ENCODE measurements around the gene DDX11.
"Not testable (repeated sequence)": the region's sequence is repeated elsewhere in the genome, so short reads cannot be mapped to it uniquely, and the experiment has no call there.

The DDX11 gene

DNA sequence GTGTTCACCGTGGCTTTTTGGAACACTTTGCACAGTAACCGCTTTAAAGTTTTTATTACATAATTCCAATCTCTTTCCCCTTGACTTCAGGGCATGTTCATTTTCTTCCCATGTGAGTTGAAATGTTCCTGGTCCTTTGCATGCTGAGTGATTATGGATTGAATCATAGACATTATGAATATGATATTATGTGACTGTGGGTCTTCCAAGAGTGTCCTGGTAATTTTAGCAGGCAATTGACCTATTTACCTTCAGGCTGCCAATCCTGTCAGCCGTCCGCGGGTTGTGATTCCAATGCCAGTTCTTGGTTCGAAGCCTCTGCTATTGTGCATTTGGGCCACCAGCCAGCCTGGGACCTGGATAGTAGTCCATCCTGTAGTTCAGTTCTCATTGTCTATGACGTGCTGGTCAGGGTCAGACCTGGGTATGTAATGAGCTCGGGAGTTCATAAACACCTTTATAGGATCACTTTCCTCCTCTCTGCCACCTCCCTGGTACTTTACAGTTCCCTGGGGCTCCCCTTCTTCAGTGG lies 32.6 kb upstream of the DDX11 start:
- Histone ChIP-seq H3K4me3 (ENCODE audit: low read length) (no peak overlapping the region), H3K9me2 (replicated peaks; ENCODE audit: control insufficient read depth, low read length) (no peaks in the 10 kb centered on the region), H4K20me1 (ENCODE audit: control insufficient read depth, insufficient read depth, low read depth, low read length) (no peaks in the 10 kb centered on the region), H3F3A (ENCODE audit: control insufficient read depth, insufficient read depth) (no peaks in the 10 kb centered on the region), H3K9me3 (ENCODE audit: control insufficient read depth, insufficient read depth, low read length) (no peaks in the 10 kb centered on the region), H3K27ac (ENCODE audit: low read depth, low read length) (no peak overlapping the region), H3K36me3 (ENCODE audit: control insufficient read depth, low read length) (no peaks in the 10 kb centered on the region), H3K79me2 (ENCODE audit: control insufficient read depth, low read length) (no peaks in the 10 kb centered on the region), H3K27me3 (ENCODE audit: control insufficient read depth, low read length) (peaks cover 4% of the 10 kb centered on the region; the same call in 1 of the 2 replicates), H3K4me1 (ENCODE audit: control insufficient read depth, low read length) (no peaks in the 10 kb centered on the region), H3K4me2 (ENCODE audit: low read length) (no peak overlapping the region)
- TF ChIP-seq, protein P1, sequence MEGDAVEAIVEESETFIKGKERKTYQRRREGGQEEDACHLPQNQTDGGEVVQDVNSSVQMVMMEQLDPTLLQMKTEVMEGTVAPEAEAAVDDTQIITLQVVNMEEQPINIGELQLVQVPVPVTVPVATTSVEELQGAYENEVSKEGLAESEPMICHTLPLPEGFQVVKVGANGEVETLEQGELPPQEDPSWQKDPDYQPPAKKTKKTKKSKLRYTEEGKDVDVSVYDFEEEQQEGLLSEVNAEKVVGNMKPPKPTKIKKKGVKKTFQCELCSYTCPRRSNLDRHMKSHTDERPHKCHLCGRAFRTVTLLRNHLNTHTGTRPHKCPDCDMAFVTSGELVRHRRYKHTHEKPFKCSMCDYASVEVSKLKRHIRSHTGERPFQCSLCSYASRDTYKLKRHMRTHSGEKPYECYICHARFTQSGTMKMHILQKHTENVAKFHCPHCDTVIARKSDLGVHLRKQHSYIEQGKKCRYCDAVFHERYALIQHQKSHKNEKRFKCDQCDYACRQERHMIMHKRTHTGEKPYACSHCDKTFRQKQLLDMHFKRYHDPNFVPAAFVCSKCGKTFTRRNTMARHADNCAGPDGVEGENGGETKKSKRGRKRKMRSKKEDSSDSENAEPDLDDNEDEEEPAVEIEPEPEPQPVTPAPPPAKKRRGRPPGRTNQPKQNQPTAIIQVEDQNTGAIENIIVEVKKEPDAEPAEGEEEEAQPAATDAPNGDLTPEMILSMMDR (IDR thresholded peaks at IDR 0.05; ENCODE audit: low read depth, low read length, poor library complexity, severe bottlenecking): no peak
- no peak for TF ChIP-seq EZH2phosphoT487 (IDR thresholded peaks at IDR 0.05; ENCODE audit: borderline replicate concordance, low read length)

- H3K27me3 ChIP-seq (ENCODE audit: control insufficient read depth, low read length); H3K9me3 ChIP-seq (ENCODE audit: control insufficient read depth, insufficient read depth, low read length); H4K20me1 ChIP-seq (ENCODE audit: control insufficient read depth, insufficient read depth, low read depth, low read length); H3K79me2 ChIP-seq (ENCODE audit: control insufficient read depth, low read length); H3F3A ChIP-seq (ENCODE audit: control insufficient read depth, insufficient read depth); H3K9me2 ChIP-seq (replicated peaks; ENCODE audit: control insufficient read depth, low read length); H3K36me3 ChIP-seq (ENCODE audit: control insufficient read depth, low read length); H3K27ac ChIP-seq (ENCODE audit: low read depth, low read length); H3K4me3 ChIP-seq (ENCODE audit: low read length); H3K4me2 ChIP-seq (ENCODE audit: low read length): not testable (repeated sequence)
- peaks cover 11% of the 10 kb centered on the region for H3K4me1 ChIP-seq (ENCODE audit: control insufficient read depth, low read length)
Measured at GRCh38 chr12:31050143-31050542, 23.5 kb upstream of the DDX11 start.

GRCh38 chr12:31050548-31050947 lies 23.1 kb upstream of the DDX11 start:
- not testable (repeated sequence) for H3K4me3 ChIP-seq (ENCODE audit: low read length); H3K27me3 ChIP-seq (ENCODE audit: control insufficient read depth, low read length); H4K20me1 ChIP-seq (ENCODE audit: control insufficient read depth, insufficient read depth, low read depth, low read length); H3K9me2 ChIP-seq (replicated peaks; ENCODE audit: control insufficient read depth, low read length); H3K79me2 ChIP-seq (ENCODE audit: control insufficient read depth, low read length); H3K9me3 ChIP-seq (ENCODE audit: control insufficient read depth, insufficient read depth, low read length); H3F3A ChIP-seq (ENCODE audit: control insufficient read depth, insufficient read depth); H3K4me2 ChIP-seq (ENCODE audit: low read length); H3K36me3 ChIP-seq (ENCODE audit: control insufficient read depth, low read length); H3K27ac ChIP-seq (ENCODE audit: low read depth, low read length)
- H3K4me1 ChIP-seq (ENCODE audit: control insufficient read depth, low read length): peaks cover 11% of the 10 kb centered on the region

DNA sequence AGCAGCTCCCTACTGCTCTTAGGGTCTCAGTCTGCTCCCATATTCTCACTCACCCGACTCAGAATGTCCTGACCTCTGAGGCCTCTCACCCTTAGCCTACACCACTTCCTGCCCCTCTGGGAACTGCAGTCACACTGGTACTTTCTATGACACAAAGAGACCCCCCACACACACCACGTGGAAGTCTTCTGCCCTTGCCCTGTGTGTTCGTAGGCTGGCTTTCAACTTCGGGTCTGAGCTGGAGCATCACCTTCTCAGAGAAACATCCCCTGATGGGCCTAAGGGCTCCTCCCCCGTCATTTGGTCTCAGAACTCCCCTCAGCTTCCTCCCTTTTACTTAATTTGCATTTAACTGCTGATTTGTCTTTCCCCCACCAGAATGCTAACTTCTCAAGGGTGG lies 22.0 kb upstream of the DDX11 start:
- H4K20me1 ChIP-seq (ENCODE audit: control insufficient read depth, insufficient read depth, low read depth, low read length); H3K27me3 ChIP-seq (ENCODE audit: control insufficient read depth, low read length); H3K9me3 ChIP-seq (ENCODE audit: control insufficient read depth, insufficient read depth, low read length); H3K27ac ChIP-seq (ENCODE audit: low read depth, low read length); H3K79me2 ChIP-seq (ENCODE audit: control insufficient read depth, low read length); H3K4me3 ChIP-seq (ENCODE audit: low read length); H3K9me2 ChIP-seq (replicated peaks; ENCODE audit: control insufficient read depth, low read length); H3K36me3 ChIP-seq (ENCODE audit: control insufficient read depth, low read length); H3F3A ChIP-seq (ENCODE audit: control insufficient read depth, insufficient read depth): not testable (repeated sequence)
- peak overlapping the region; percentile 4; the same call in 1 of the 2 replicates for H3K4me2 ChIP-seq (ENCODE audit: low read length)
- peaks cover 11% of the 10 kb centered on the region for H3K4me1 ChIP-seq (ENCODE audit: control insufficient read depth, low read length)

- not testable (repeated sequence) for H3K4me3 ChIP-seq (ENCODE audit: low read length); H3K27ac ChIP-seq (ENCODE audit: low read depth, low read length); H3K9me2 ChIP-seq (replicated peaks; ENCODE audit: control insufficient read depth, low read length); H3K9me3 ChIP-seq (ENCODE audit: control insufficient read depth, insufficient read depth, low read length); H3K36me3 ChIP-seq (ENCODE audit: control insufficient read depth, low read length); H3F3A ChIP-seq (ENCODE audit: control insufficient read depth, insufficient read depth); H3K27me3 ChIP-seq (ENCODE audit: control insufficient read depth, low read length); H4K20me1 ChIP-seq (ENCODE audit: control insufficient read depth, insufficient read depth, low read depth, low read length); H3K79me2 ChIP-seq (ENCODE audit: control insufficient read depth, low read length)
- Histone ChIP-seq H3K4me1 (ENCODE audit: control insufficient read depth, low read length) (peaks cover 11% of the 10 kb centered on the region), H3K4me2 (ENCODE audit: low read length) (peak overlapping the region; percentile 4; the same call in 1 of the 2 replicates)
Measured at GRCh38 chr12:31052121-31052520, 21.5 kb upstream of the DDX11 start.

- peaks cover 11% of the 10 kb centered on the region for H3K4me1 ChIP-seq (ENCODE audit: control insufficient read depth, low read length)
- H3K9me2 ChIP-seq (replicated peaks; ENCODE audit: control insufficient read depth, low read length); H3K79me2 ChIP-seq (ENCODE audit: control insufficient read depth, low read length); H3K27ac ChIP-seq (ENCODE audit: low read depth, low read length); H3F3A ChIP-seq (ENCODE audit: control insufficient read depth, insufficient read depth); H3K27me3 ChIP-seq (ENCODE audit: control insufficient read depth, low read length); H3K9me3 ChIP-seq (ENCODE audit: control insufficient read depth, insufficient read depth, low read length); H3K4me2 ChIP-seq (ENCODE audit: low read length); H4K20me1 ChIP-seq (ENCODE audit: control insufficient read depth, insufficient read depth, low read depth, low read length); H3K36me3 ChIP-seq (ENCODE audit: control insufficient read depth, low read length); H3K4me3 ChIP-seq (ENCODE audit: low read length): not testable (repeated sequence)
Measured at GRCh38 chr12:31052666-31053439, 20.8 kb upstream of the DDX11 start.

Measured in DOHH2 (cell line).